WTC11 (cell line): ENCODE data around the gene CARM1. TPM values are rescaled to one million over a fixed set of nuclear protein-coding genes. Genes with fewer than 3 reads are reported as not detected.
A peak's percentile ranks its signal among the peaks of the same experiment; 100 is the strongest.

Experiments
- EMX1 ChIP-seq: fragments of 250-450 bp; sonication (Bioruptor Pico); IDR thresholded peaks from 2 replicates; pipeline ENCODE4 v1.8.0; 2021; ENCODE audit warnings: mild to moderate bottlenecking
- GABPB1 ChIP-seq: sonication (generic); formaldehyde crosslinking; IDR thresholded peaks from 2 replicates; pipeline ENCODE4 v1.8.1; 2023; ENCODE audit warnings: mild to moderate bottlenecking, missing genetic modification reagents
- HMGA2 ChIP-seq: fragments of 250-450 bp; sonication (Bioruptor Pico); IDR thresholded peaks from 2 replicates; pipeline ENCODE4 v1.4.0; 2021; ENCODE audit warnings: mild to moderate bottlenecking, moderate library complexity
- MXD4 ChIP-seq: fragments of 250-450 bp; sonication (Bioruptor Pico); IDR thresholded peaks from 2 replicates; pipeline ENCODE4 v1.8.0; 2021; ENCODE audit warnings: mild to moderate bottlenecking, moderate library complexity, borderline replicate concordance
- NFYB ChIP-seq: sonication (generic); formaldehyde crosslinking; conservative IDR thresholded peaks from 2 replicates; pipeline ENCODE4 v1.8.0; 2022; ENCODE audit warnings: low read depth, missing genetic modification reagents
- NR1H2 ChIP-seq: sonication (generic); formaldehyde crosslinking; IDR thresholded peaks from 2 replicates; pipeline ENCODE4 v1.9.0; 2021; ENCODE audit warnings: mild to moderate bottlenecking, moderate library complexity, missing genetic modification reagents
- RELA ChIP-seq: sonication (generic); formaldehyde crosslinking; IDR thresholded peaks from 2 replicates; pipeline ENCODE4 v1.8.1; 2022; ENCODE audit warnings: missing genetic modification reagents, mild to moderate bottlenecking, borderline replicate concordance
- SMAD3 ChIP-seq: sonication (generic); formaldehyde crosslinking; IDR thresholded peaks from 2 replicates; pipeline ENCODE4 v1.8.0; 2022; ENCODE audit warnings: missing genetic modification reagents, mild to moderate bottlenecking, borderline replicate concordance
- SMAD4 ChIP-seq: sonication (generic); formaldehyde crosslinking; IDR thresholded peaks from 2 replicates; pipeline ENCODE4 v1.8.0; 2022; ENCODE audit warnings: mild to moderate bottlenecking, missing genetic modification reagents
- SP1 ChIP-seq: sonication (generic); formaldehyde crosslinking; conservative IDR thresholded peaks from 2 replicates; pipeline ENCODE4 v1.8.1; 2022; ENCODE audit warnings: missing genetic modification reagents
- TCF7 ChIP-seq: sonication (generic); formaldehyde crosslinking; IDR thresholded peaks from 2 replicates; pipeline ENCODE4 v1.8.0; 2022; ENCODE audit warnings: mild to moderate bottlenecking, low read depth, missing genetic modification reagents, moderate library complexity
- ZBTB21 ChIP-seq: sonication (generic); formaldehyde crosslinking; IDR thresholded peaks from 2 replicates; pipeline ENCODE4 v1.8.1; 2023; ENCODE audit warnings: mild to moderate bottlenecking, missing genetic modification reagents, borderline replicate concordance
- ZNF219 ChIP-seq: sonication (generic); formaldehyde crosslinking; IDR thresholded peaks from 2 replicates; pipeline ENCODE4 v1.8.0; 2023; ENCODE audit warnings: missing genetic modification reagents, mild to moderate bottlenecking, borderline replicate concordance
- ZNF232 ChIP-seq: sonication (generic); formaldehyde crosslinking; IDR thresholded peaks from 2 replicates; pipeline ENCODE4 v1.8.0; 2022; ENCODE audit warnings: mild to moderate bottlenecking, missing genetic modification reagents
- ZNF263 ChIP-seq: sonication (generic); formaldehyde crosslinking; IDR thresholded peaks from 2 replicates; pipeline ENCODE4 v1.8.1; 2022; ENCODE audit warnings: low read depth, mild to moderate bottlenecking, moderate library complexity, missing genetic modification reagents
- ZNF396 ChIP-seq: fragments of 250-450 bp; sonication (Bioruptor Pico); IDR thresholded peaks from 2 replicates; pipeline ENCODE4 v1.8.0; 2021; ENCODE audit warnings: mild to moderate bottlenecking, moderate library complexity, borderline replicate concordance
- total RNA-seq: library from RNA; stranded (reverse); gene quantifications from 3 replicates; pipeline ENCODE4 v1.2.3, GENCODE V29; 2021
- TF ChIP-seq, protein P1 (sequence below): sonication (generic); formaldehyde crosslinking; IDR thresholded peaks from 2 replicates; pipeline ENCODE4 v1.8.0; 2022; ENCODE audit warnings: mild to moderate bottlenecking, missing genetic modification reagents
- TF ChIP-seq, protein P2 (sequence below): sonication (generic); formaldehyde crosslinking; IDR thresholded peaks from 2 replicates; pipeline ENCODE4 v1.8.1; 2023; ENCODE audit warnings: mild to moderate bottlenecking, missing genetic modification reagents, borderline replicate concordance
- TF ChIP-seq, protein P3 (sequence below): sonication (generic); formaldehyde crosslinking; IDR thresholded peaks from 2 replicates; pipeline ENCODE4 v1.8.0; 2022; ENCODE audit warnings: missing genetic modification reagents
- TF ChIP-seq, protein P4 (sequence below): sonication (generic); formaldehyde crosslinking; IDR thresholded peaks from 2 replicates; pipeline ENCODE4 v1.8.1; 2022; ENCODE audit warnings: low read depth, mild to moderate bottlenecking, moderate library complexity, missing genetic modification reagents, borderline replicate concordance
- TF ChIP-seq, protein P5 (sequence below): sonication (generic); formaldehyde crosslinking; conservative IDR thresholded peaks from 2 replicates; pipeline ENCODE4 v1.8.1; 2022; ENCODE audit warnings: mild to moderate bottlenecking, missing genetic modification reagents
- TF ChIP-seq, protein P6 (sequence below): fragments of 250-450 bp; sonication (Bioruptor Pico); IDR thresholded peaks from 2 replicates; pipeline ENCODE4 v1.9.0; 2021; ENCODE audit warnings: mild to moderate bottlenecking
- TF ChIP-seq, protein P7 (sequence below): fragments of 250-450 bp; sonication (Bioruptor Pico); IDR thresholded peaks from 2 replicates; pipeline ENCODE4 v1.9.0; 2021; ENCODE audit warnings: mild to moderate bottlenecking

The CARM1 gene
- total RNA-seq, 1 experiment from 2014 or later: 125 TPM

DNA sequence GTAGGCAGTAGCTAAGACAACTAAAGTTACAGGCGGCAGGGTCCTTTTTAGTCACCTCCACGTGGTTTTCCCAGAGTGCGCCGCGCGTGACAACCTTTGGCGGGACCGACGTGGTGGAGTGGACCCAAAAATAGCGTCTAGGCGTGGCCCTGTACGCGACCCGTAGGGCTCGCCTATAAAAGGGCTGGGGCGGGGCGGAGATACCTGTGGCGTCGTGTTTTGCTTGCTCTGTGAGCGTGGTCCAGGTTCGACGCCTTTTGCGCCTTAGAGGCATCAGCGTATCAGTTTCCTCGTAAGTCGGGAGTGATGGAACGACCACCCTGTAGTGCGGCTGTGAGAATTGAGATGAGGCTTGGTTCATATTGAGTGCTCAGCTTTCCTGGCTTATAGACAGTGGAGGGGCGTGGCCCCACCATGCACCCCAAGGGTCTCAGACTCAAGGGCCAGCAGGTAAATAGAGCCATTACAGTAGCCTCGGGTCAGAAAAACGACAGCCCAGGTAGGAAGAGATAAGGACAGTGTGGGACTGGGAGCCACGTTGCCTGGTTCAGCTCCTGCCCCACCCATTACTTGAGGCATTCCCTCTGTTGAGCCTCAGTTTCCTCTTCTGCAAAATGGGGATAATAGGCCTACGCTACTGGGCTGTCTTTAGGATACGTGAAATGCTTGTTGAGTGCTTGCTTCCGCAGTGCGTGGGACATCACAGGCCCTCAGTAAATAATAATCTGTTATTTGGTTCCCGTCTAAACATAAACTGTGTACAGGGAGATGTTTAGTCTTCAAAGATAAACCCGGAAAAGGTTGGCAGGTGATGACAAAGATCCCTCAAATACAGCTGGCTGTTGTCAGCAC, 34.6 kb upstream of the CARM1 start (continued):
- TF ChIP-seq, protein P1, sequence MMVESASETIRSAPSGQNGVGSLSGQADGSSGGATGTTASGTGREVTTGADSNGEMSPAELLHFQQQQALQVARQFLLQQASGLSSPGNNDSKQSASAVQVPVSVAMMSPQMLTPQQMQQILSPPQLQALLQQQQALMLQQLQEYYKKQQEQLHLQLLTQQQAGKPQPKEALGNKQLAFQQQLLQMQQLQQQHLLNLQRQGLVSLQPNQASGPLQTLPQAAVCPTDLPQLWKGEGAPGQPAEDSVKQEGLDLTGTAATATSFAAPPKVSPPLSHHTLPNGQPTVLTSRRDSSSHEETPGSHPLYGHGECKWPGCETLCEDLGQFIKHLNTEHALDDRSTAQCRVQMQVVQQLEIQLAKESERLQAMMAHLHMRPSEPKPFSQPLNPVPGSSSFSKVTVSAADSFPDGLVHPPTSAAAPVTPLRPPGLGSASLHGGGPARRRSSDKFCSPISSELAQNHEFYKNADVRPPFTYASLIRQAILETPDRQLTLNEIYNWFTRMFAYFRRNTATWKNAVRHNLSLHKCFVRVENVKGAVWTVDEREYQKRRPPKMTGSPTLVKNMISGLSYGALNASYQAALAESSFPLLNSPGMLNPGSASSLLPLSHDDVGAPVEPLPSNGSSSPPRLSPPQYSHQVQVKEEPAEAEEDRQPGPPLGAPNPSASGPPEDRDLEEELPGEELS (CRISPR knock-in tag): peak; percentile 92
- TF ChIP-seq ZBTB21: no peak
- TF ChIP-seq HMGA2: no peak
- peak; percentile 34; the same call in 1 of the 2 replicates for TF ChIP-seq ZNF263 (CRISPR knock-in tag)
- no peak for TF ChIP-seq GABPB1 (CRISPR knock-in tag)
- TF ChIP-seq, protein P2, sequence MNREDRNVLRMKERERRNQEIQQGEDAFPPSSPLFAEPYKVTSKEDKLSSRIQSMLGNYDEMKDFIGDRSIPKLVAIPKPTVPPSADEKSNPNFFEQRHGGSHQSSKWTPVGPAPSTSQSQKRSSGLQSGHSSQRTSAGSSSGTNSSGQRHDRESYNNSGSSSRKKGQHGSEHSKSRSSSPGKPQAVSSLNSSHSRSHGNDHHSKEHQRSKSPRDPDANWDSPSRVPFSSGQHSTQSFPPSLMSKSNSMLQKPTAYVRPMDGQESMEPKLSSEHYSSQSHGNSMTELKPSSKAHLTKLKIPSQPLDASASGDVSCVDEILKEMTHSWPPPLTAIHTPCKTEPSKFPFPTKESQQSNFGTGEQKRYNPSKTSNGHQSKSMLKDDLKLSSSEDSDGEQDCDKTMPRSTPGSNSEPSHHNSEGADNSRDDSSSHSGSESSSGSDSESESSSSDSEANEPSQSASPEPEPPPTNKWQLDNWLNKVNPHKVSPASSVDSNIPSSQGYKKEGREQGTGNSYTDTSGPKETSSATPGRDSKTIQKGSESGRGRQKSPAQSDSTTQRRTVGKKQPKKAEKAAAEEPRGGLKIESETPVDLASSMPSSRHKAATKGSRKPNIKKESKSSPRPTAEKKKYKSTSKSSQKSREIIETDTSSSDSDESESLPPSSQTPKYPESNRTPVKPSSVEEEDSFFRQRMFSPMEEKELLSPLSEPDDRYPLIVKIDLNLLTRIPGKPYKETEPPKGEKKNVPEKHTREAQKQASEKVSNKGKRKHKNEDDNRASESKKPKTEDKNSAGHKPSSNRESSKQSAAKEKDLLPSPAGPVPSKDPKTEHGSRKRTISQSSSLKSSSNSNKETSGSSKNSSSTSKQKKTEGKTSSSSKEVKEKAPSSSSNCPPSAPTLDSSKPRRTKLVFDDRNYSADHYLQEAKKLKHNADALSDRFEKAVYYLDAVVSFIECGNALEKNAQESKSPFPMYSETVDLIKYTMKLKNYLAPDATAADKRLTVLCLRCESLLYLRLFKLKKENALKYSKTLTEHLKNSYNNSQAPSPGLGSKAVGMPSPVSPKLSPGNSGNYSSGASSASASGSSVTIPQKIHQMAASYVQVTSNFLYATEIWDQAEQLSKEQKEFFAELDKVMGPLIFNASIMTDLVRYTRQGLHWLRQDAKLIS (CRISPR knock-in tag): 0 out of 2 replicates have a peak, but pooled peaks have one; percentile 87
- no peak for TF ChIP-seq MXD4 (CRISPR knock-in tag)
- peak; percentile 42; the same call in 1 of the 2 replicates for TF ChIP-seq NFYB
- TF ChIP-seq NR1H2 (CRISPR knock-in tag): peak; percentile 82; the same call in 1 of the 2 replicates
- peak; percentile 96 for TF ChIP-seq TCF7
- peak; percentile 83 for TF ChIP-seq SMAD3 (CRISPR knock-in tag)
- TF ChIP-seq, protein P3, sequence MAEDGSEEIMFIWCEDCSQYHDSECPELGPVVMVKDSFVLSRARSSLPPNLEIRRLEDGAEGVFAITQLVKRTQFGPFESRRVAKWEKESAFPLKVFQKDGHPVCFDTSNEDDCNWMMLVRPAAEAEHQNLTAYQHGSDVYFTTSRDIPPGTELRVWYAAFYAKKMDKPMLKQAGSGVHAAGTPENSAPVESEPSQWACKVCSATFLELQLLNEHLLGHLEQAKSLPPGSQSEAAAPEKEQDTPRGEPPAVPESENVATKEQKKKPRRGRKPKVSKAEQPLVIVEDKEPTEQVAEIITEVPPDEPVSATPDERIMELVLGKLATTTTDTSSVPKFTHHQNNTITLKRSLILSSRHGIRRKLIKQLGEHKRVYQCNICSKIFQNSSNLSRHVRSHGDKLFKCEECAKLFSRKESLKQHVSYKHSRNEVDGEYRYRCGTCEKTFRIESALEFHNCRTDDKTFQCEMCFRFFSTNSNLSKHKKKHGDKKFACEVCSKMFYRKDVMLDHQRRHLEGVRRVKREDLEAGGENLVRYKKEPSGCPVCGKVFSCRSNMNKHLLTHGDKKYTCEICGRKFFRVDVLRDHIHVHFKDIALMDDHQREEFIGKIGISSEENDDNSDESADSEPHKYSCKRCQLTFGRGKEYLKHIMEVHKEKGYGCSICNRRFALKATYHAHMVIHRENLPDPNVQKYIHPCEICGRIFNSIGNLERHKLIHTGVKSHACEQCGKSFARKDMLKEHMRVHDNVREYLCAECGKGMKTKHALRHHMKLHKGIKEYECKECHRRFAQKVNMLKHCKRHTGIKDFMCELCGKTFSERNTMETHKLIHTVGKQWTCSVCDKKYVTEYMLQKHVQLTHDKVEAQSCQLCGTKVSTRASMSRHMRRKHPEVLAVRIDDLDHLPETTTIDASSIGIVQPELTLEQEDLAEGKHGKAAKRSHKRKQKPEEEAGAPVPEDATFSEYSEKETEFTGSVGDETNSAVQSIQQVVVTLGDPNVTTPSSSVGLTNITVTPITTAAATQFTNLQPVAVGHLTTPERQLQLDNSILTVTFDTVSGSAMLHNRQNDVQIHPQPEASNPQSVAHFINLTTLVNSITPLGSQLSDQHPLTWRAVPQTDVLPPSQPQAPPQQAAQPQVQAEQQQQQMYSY (CRISPR knock-in tag): peak; percentile 56; the same call in 1 of the 2 replicates
- peak; percentile 92 for TF ChIP-seq ZNF232 (CRISPR knock-in tag)
- peak; percentile 72; the same call in 1 of the 2 replicates for TF ChIP-seq EMX1 (CRISPR knock-in tag)
- TF ChIP-seq, protein P4, sequence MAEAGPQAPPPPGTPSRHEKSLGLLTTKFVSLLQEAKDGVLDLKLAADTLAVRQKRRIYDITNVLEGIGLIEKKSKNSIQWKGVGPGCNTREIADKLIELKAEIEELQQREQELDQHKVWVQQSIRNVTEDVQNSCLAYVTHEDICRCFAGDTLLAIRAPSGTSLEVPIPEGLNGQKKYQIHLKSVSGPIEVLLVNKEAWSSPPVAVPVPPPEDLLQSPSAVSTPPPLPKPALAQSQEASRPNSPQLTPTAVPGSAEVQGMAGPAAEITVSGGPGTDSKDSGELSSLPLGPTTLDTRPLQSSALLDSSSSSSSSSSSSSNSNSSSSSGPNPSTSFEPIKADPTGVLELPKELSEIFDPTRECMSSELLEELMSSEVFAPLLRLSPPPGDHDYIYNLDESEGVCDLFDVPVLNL: peak; percentile 91
- peak; percentile 92 for TF ChIP-seq RELA (CRISPR knock-in tag)
- TF ChIP-seq, protein P5, sequence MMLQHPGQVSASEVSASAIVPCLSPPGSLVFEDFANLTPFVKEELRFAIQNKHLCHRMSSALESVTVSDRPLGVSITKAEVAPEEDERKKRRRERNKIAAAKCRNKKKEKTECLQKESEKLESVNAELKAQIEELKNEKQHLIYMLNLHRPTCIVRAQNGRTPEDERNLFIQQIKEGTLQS: peak; percentile 70; the same call in 1 of the 2 replicates
- peak; percentile 96 for TF ChIP-seq ZNF219 (CRISPR knock-in tag)
- TF ChIP-seq, protein P6, sequence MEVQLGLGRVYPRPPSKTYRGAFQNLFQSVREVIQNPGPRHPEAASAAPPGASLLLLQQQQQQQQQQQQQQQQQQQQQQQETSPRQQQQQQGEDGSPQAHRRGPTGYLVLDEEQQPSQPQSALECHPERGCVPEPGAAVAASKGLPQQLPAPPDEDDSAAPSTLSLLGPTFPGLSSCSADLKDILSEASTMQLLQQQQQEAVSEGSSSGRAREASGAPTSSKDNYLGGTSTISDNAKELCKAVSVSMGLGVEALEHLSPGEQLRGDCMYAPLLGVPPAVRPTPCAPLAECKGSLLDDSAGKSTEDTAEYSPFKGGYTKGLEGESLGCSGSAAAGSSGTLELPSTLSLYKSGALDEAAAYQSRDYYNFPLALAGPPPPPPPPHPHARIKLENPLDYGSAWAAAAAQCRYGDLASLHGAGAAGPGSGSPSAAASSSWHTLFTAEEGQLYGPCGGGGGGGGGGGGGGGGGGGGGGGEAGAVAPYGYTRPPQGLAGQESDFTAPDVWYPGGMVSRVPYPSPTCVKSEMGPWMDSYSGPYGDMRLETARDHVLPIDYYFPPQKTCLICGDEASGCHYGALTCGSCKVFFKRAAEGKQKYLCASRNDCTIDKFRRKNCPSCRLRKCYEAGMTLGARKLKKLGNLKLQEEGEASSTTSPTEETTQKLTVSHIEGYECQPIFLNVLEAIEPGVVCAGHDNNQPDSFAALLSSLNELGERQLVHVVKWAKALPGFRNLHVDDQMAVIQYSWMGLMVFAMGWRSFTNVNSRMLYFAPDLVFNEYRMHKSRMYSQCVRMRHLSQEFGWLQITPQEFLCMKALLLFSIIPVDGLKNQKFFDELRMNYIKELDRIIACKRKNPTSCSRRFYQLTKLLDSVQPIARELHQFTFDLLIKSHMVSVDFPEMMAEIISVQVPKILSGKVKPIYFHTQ (CRISPR knock-in tag): 0 out of 2 replicates have a peak, but pooled peaks have one; percentile 31
- TF ChIP-seq SMAD4 (CRISPR knock-in tag): peak; percentile 93
- peak; percentile 54; the same call in 1 of the 2 replicates for TF ChIP-seq SP1 (CRISPR knock-in tag)
- TF ChIP-seq ZNF396 (CRISPR knock-in tag): no peak
- TF ChIP-seq, protein P7, sequence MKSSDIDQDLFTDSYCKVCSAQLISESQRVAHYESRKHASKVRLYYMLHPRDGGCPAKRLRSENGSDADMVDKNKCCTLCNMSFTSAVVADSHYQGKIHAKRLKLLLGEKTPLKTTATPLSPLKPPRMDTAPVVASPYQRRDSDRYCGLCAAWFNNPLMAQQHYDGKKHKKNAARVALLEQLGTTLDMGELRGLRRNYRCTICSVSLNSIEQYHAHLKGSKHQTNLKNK (CRISPR knock-in tag): no peak
